Stimulated activated CD8-positive, alpha-beta memory T cell treated with anti-CD3 and anti-CD28 coated beads, Interleukin-12 subunit alpha, Interleukin-12 subunit beta, amount 100 ng/mL, for 24 hours (primary cell): Measurements from ENCODE around the gene FOXD1.
"Not testable (repeated sequence)": the region's sequence is repeated elsewhere in the genome, so short reads cannot be mapped to it uniquely, and the experiment has no call there.

ENCODE experiments used
- DNase-seq: peaks from one replicate; pipeline ENCODE4 v3.0.0-alpha.2; 2020; ENCODE audit errors: extremely low read depth

The FOXD1 gene

GRCh38 chr5:73417303-73418034 is 31.1 kb downstream of the FOXD1 start:
- DNase-seq: no peak

GRCh38 chr5:73415617-73416016 is 33.0 kb downstream of the FOXD1 start:
- no peak for DNase-seq

DNA sequence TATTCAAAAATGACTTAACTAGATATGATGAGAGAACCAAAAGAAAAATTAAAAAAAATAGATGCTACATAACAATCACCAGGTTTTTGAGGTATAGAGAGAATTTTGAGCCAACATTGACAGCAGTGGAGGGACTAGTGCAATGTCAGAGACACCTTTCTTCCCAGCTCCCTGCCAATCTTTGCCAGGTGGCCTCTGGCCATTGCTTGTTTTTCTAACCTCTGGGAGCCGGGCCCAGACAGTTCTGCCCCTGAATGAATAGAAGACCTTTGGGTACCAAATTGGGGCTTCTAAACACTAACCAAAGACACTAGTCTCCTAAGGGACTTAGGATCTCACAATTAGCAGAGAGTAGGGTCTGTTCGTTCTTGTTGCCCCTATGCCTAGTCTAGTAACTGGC is 33.4 kb downstream of the FOXD1 start:
- no peak for DNase-seq

GRCh38 chr5:73412597-73412988 is 36.0 kb downstream of the FOXD1 start:
- no peak for DNase-seq

DNA sequence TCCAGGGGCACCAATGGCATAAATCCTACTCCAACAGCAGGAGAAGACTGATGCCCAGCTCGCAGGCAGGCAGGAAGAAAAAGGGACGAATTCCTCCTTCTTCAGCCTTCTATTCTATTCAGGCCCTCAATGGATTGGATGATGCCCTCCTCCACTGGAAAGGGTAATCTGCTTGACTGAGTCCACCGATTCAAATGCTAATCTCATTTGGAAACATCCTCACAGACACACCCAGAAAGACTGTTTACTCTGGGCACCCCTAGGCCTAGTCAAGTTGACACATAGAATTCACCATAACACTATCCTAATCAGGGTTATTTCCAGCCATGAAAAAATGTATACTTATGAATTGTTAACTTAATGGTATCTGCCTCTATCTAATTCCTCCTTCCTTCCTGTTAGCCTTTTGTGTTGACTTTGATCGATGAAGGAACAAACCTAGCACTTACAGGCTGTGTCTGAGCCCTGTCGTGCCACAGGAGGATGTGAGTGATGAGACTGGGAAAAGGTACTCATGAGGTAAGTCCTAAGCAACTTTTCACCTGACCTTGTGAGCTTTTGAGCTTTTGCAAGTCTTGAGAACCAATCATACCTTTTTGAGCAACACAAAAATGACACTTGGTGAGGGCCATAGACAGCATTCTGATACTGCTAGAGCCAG is 36.5 kb downstream of the FOXD1 start:
- no peak for DNase-seq

DNA sequence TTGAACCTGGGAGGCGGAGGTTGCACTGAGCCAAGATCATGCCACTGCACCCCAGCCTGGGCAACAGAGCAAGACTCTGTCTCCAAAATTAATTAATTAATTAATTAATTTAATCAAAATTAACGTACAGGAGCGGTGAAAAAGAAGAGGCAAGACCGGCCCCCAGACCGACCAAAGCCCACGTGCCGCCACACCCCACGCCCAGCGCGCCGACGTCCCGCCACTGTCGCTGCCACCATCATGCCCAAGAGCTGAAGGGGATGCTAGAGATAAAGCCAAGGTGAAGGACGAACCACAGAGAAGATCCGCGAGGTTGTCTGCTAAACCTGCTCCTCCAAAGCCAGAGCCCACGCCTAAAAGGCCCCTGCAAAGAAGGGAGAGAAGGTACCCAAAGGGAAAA is 38.6 kb downstream of the FOXD1 start:
- not testable (repeated sequence) for DNase-seq

DNA sequence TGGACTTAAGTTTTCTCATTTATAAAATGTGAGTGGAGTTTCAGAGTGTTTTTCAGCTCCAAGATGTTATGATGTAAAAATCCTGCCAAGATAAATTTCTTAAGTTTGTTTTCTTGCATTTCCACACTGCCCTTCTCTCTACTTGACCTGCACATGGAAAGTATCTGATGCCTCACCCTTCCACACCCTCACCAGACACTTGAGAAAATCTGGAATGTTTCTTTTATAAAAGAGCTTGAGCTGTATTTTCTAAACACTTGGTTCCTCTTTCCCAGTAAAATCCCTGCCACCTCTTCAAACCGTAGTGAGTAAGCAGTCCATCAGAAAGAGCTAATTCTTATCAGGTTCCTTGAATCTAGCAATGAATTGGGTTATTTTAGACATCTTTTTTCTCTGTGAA is 42.9 kb downstream of the FOXD1 start:
- DNase-seq: no peak

GRCh38 chr5:73399775-73400174 is 48.8 kb downstream of the FOXD1 start:
- DNase-seq: no peak
